ENCODE results near the gene HABP2.

The HABP2 gene

GRCh38 chr10:113583571-113583970 is 30.7 kb downstream of the HABP2 start:
- no peak for TF ChIP-seq POLR2A (IDR thresholded peaks at IDR 0.05; ENCODE audit: extremely low read depth, insufficient read length)
- DNase-seq (ENCODE audit: low read depth): no peak
- no peak overlapping the region for H3K4me3 ChIP-seq (ENCODE audit: low read depth, low read length)

- no peak for TF ChIP-seq CTCF (IDR thresholded peaks at IDR 0.05; ENCODE audit: low read depth, low read length)
- no peak for TF ChIP-seq MYC (IDR thresholded peaks at IDR 0.05; ENCODE audit: low read depth, low read length)
- TF ChIP-seq MAX (IDR thresholded peaks at IDR 0.05; ENCODE audit: low read depth, low read length): no peak
- TF ChIP-seq POLR2A (IDR thresholded peaks at IDR 0.05; ENCODE audit: extremely low read depth, insufficient read length): no peak
- DNase-seq (ENCODE audit: low read depth): no peak
- no peak overlapping the region for H3K4me3 ChIP-seq (ENCODE audit: low read depth, low read length)
Measured at GRCh38 chr10:113585949-113586348, 33.1 kb downstream of the HABP2 start.

- no peak overlapping the region for H3K4me3 ChIP-seq (ENCODE audit: low read depth, low read length)
- DNase-seq (ENCODE audit: low read depth): no peak
- TF ChIP-seq CTCF (IDR thresholded peaks at IDR 0.05; ENCODE audit: low read depth, low read length): no peak
- no peak for TF ChIP-seq MYC (IDR thresholded peaks at IDR 0.05; ENCODE audit: low read depth, low read length)
- TF ChIP-seq MAX (IDR thresholded peaks at IDR 0.05; ENCODE audit: low read depth, low read length): no peak
- TF ChIP-seq POLR2A (IDR thresholded peaks at IDR 0.05; ENCODE audit: extremely low read depth, insufficient read length): no peak
Measured at GRCh38 chr10:113589201-113589770, 36.4 kb downstream of the HABP2 start.

GRCh38 chr10:113590581-113590980 is 37.7 kb downstream of the HABP2 start:
- TF ChIP-seq POLR2A (IDR thresholded peaks at IDR 0.05; ENCODE audit: extremely low read depth, insufficient read length) (no peak), MAX (IDR thresholded peaks at IDR 0.05; ENCODE audit: low read depth, low read length) (no peak), MYC (IDR thresholded peaks at IDR 0.05; ENCODE audit: low read depth, low read length) (no peak), CTCF (IDR thresholded peaks at IDR 0.05; ENCODE audit: low read depth, low read length) (no peak)
- no peak overlapping the region for H3K4me3 ChIP-seq (ENCODE audit: low read depth, low read length)
- DNase-seq (ENCODE audit: low read depth): no peak

- no peak overlapping the region for H3K4me3 ChIP-seq (ENCODE audit: low read depth, low read length)
- TF ChIP-seq MAX (IDR thresholded peaks at IDR 0.05; ENCODE audit: low read depth, low read length): no peak
- TF ChIP-seq POLR2A (IDR thresholded peaks at IDR 0.05; ENCODE audit: extremely low read depth, insufficient read length): no peak
- no peak for TF ChIP-seq CTCF (IDR thresholded peaks at IDR 0.05; ENCODE audit: low read depth, low read length)
- TF ChIP-seq MYC (IDR thresholded peaks at IDR 0.05; ENCODE audit: low read depth, low read length): no peak
- no peak for DNase-seq (ENCODE audit: low read depth)
Measured at GRCh38 chr10:113592380-113592779, 39.5 kb downstream of the HABP2 start.

- TF ChIP-seq CTCF (IDR thresholded peaks at IDR 0.05; ENCODE audit: low read depth, low read length): no peak
- TF ChIP-seq MYC (IDR thresholded peaks at IDR 0.05; ENCODE audit: low read depth, low read length): no peak
- no peak for TF ChIP-seq MAX (IDR thresholded peaks at IDR 0.05; ENCODE audit: low read depth, low read length)
- TF ChIP-seq POLR2A (IDR thresholded peaks at IDR 0.05; ENCODE audit: extremely low read depth, insufficient read length): no peak
- no peak overlapping the region for H3K4me3 ChIP-seq (ENCODE audit: low read depth, low read length)
- no peak for DNase-seq (ENCODE audit: low read depth)
Measured at GRCh38 chr10:113594652-113595051, 41.8 kb downstream of the HABP2 start.
